ENCODE data around the gene TSR3. TPM values are rescaled to one million over a fixed set of nuclear protein-coding genes. Genes with fewer than 3 reads are reported as not detected.
A peak's percentile ranks its signal among the peaks of the same experiment; 100 is the strongest.

TSR3 gene
- total and polyA plus RNA-seq, 2 experiments from 2014 or later = 119 to 173 TPM

- Histone ChIP-seq H3K27me3 (no peaks in the 10 kb centered on the region), H3K4me3 (no peak overlapping the region), H3K4me1 (ENCODE audit: low read depth) (peaks cover 6% of the 10 kb centered on the region), H3K9me3 (ENCODE audit: low read depth) (no peaks in the 10 kb centered on the region), H3K27ac (no peak overlapping the region), H3K36me3 (peaks cover 3% of the 10 kb centered on the region)
- no peak for DNase-seq (ENCODE audit: low read depth in 1 of 2, low spot score in 1 of 2)
- TF ChIP-seq CTCF (IDR thresholded peaks at IDR 0.05; ENCODE audit: low read depth, low read length) = no peak
These were observed 3.3 kb upstream of the TSR3 start for GRCh38 chr16:1354815-1355540.

- Histone ChIP-seq H3K4me3 (peak overlapping the region; percentile 100), H3K9me3 (ENCODE audit: low read depth) (no peaks in the 10 kb centered on the region), H3K36me3 (peaks cover 19% of the 10 kb centered on the region), H3K4me1 (ENCODE audit: low read depth) (peaks cover 6% of the 10 kb centered on the region), H3K27ac (no peak overlapping the region), H3K27me3 (no peaks in the 10 kb centered on the region)
- DNase-seq (ENCODE audit: low read depth in 1 of 2, low spot score in 1 of 2) = no peak
- no peak for TF ChIP-seq CTCF (IDR thresholded peaks at IDR 0.05; ENCODE audit: low read depth, low read length)
These were observed 480 bp downstream of the TSR3 start for GRCh38 chr16:1351215-1351581.

- Histone ChIP-seq H3K27me3 (no peaks in the 10 kb centered on the region), H3K9me3 (ENCODE audit: low read depth) (no peaks in the 10 kb centered on the region), H3K27ac (no peak overlapping the region), H3K4me1 (ENCODE audit: low read depth) (peaks cover 6% of the 10 kb centered on the region), H3K36me3 (peaks cover 19% of the 10 kb centered on the region), H3K4me3 (peak overlapping the region; percentile 100)
- TF ChIP-seq CTCF (IDR thresholded peaks at IDR 0.05; ENCODE audit: low read depth, low read length) = no peak
- no peak for DNase-seq (ENCODE audit: low read depth in 1 of 2, low spot score in 1 of 2)
These were observed 987 bp downstream of the TSR3 start for GRCh38 chr16:1350691-1351090.

- Histone ChIP-seq H3K27me3 (no peaks in the 10 kb centered on the region), H3K9me3 (ENCODE audit: low read depth) (no peaks in the 10 kb centered on the region), H3K27ac (no peak overlapping the region), H3K4me3 (no peak overlapping the region), H3K4me1 (ENCODE audit: low read depth) (peaks cover 6% of the 10 kb centered on the region), H3K36me3 (peaks cover 19% of the 10 kb centered on the region)
- TF ChIP-seq CTCF (IDR thresholded peaks at IDR 0.05; ENCODE audit: low read depth, low read length) = no peak
- no peak for DNase-seq (ENCODE audit: low read depth in 1 of 2, low spot score in 1 of 2)
These were observed 1.7 kb downstream of the TSR3 start for GRCh38 chr16:1349951-1350350.

- peaks cover 19% of the 10 kb centered on the region for H3K36me3 ChIP-seq
- no peak for TF ChIP-seq CTCF (IDR thresholded peaks at IDR 0.05; ENCODE audit: low read depth, low read length)
- no peak overlapping the region for H3K4me3 ChIP-seq
- H3K27ac ChIP-seq = no peak overlapping the region
- H3K4me1 ChIP-seq (ENCODE audit: low read depth) = peaks cover 6% of the 10 kb centered on the region
- no peaks in the 10 kb centered on the region for H3K9me3 ChIP-seq (ENCODE audit: low read depth)
- no peak for DNase-seq (ENCODE audit: low read depth in 1 of 2, low spot score in 1 of 2)
- H3K27me3 ChIP-seq = no peaks in the 10 kb centered on the region
These were observed 2.3 kb downstream of the TSR3 start for GRCh38 chr16:1349351-1349750.
